Measurements from ENCODE around the gene TRIM75.
"Not testable (repeated sequence)": the region's sequence is repeated elsewhere in the genome, so short reads cannot be mapped to it uniquely, and the experiment has no call there.

- TF ChIP-seq, protein P1, sequence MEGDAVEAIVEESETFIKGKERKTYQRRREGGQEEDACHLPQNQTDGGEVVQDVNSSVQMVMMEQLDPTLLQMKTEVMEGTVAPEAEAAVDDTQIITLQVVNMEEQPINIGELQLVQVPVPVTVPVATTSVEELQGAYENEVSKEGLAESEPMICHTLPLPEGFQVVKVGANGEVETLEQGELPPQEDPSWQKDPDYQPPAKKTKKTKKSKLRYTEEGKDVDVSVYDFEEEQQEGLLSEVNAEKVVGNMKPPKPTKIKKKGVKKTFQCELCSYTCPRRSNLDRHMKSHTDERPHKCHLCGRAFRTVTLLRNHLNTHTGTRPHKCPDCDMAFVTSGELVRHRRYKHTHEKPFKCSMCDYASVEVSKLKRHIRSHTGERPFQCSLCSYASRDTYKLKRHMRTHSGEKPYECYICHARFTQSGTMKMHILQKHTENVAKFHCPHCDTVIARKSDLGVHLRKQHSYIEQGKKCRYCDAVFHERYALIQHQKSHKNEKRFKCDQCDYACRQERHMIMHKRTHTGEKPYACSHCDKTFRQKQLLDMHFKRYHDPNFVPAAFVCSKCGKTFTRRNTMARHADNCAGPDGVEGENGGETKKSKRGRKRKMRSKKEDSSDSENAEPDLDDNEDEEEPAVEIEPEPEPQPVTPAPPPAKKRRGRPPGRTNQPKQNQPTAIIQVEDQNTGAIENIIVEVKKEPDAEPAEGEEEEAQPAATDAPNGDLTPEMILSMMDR (IDR thresholded peaks at IDR 0.05; ENCODE audit: low read depth, low read length) = not testable (repeated sequence)
- not testable (repeated sequence) for TF ChIP-seq EZH2phosphoT487 (IDR thresholded peaks at IDR 0.05; ENCODE audit: low read depth)
Measured at GRCh38 chr4:165073346-165073745, 19.7 kb downstream of the TRIM75 start.

All from OCI-LY3 (cell line).